Activated CD4-positive, CD25-positive, alpha-beta regulatory T cell (primary cell): ENCODE measurements around the gene LEKR1.
"Not testable (repeated sequence)": the region's sequence is repeated elsewhere in the genome, so short reads cannot be mapped to it uniquely, and the experiment has no call there.

ENCODE experiments used
- DNase-seq, 4 experiments: peaks; one replicate each; lab custom pipeline; 2025; lab: John Stamatoyannopoulos, UW

LEKR1 gene

GRCh38 chr3:156806698-156807097, 19.5 kb upstream of the LEKR1 start:
- DNase-seq = no peak

GRCh38 chr3:156808025-156808424, 18.1 kb upstream of the LEKR1 start:
- no peak for DNase-seq

DNA sequence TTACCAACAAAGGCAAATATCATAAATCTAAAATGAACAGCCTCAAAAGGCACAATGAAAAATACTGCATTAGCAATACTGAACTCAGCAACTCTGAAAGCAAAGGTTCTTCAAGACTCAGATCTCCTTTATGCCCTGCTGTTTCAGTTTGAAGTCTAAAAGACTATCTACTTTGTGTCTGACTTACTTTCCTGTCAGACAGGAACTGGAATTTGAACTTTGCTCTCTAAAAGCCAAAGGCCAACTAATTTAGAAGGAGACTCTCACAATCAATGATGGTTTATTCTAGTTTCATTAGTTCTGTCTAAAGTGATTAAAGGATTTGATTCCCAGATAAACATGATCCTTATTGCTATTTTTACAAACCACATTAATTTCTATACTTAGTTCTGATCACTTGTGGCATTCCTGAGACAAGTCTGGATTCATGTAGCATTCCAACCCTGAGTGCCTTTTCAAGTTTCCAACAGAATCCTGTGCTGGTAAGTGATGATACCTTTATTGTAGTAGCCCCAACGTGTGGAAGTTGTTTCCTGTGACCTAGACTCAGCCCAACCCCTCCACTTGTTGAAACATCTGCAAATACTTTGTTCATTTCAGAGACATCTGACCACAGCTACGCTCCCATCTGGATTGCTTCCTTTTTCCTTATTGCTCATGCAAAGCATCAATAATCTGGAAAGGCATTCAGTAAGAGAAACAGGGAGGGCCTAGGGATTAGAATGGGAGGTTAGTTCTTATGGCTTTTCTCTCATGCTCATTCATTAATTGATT, 14.9 kb upstream of the LEKR1 start:
- no peak for DNase-seq

- no peak for DNase-seq
Measured at GRCh38 chr3:156812521-156813335, 13.4 kb upstream of the LEKR1 start.

DNA sequence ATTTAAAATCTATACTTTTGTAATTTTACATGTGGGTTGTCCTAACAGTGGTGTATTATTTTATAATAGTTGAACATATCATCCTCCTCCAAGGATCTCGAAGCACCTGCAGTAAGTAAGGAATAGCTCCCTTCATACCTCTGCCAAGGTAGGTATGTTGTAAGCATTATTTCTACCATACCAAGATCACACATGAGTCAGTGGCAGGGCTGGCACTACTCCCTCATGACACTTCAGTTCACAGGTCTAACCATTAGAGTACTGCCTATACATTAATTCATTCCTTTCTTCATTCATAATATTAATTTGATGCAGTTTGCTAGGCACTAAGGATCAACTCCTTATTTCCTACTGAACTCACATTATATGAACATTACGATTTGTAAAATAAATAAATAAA, 11.9 kb upstream of the LEKR1 start:
- no peak for DNase-seq

GRCh38 chr3:156816091-156816793, 9.9 kb upstream of the LEKR1 start:
- peak; percentile 18 to 45 (median 30) for DNase-seq

- DNase-seq = peak; percentile 85 to 89 (median 86)
Measured at GRCh38 chr3:156816794-156817645, 9.1 kb upstream of the LEKR1 start.

DNA sequence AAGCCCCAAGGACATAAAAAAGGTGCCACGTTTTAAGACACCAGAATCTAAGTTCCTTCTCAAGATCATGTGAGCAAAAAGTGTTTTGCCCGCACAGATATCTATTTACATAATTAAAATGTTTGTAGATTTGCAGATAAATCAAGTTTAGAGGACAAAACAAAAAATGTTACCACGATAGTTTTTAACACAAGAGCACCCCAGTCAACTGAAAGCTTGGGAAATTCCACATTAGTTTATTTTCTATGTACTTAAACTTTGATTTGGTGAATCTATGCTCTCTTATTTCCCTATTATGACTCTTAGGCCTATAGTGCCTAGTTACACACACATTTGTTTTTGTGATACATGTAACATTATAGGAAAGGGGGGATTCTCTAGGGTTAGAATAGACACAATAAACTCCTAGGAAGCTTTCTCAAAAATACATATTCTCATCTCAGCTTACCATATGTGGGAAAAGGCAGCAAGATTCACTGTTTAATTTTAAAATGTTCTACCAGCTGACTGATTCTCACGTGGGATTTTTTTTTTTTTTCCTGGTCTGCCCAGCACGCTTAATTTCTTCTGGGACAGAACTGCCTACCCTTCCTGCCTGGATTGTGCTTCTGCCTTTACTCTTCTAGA, 8.4 kb upstream of the LEKR1 start:
- DNase-seq = no peak

- no peak for DNase-seq
Measured at GRCh38 chr3:156818273-156818651, 7.9 kb upstream of the LEKR1 start.

DNA sequence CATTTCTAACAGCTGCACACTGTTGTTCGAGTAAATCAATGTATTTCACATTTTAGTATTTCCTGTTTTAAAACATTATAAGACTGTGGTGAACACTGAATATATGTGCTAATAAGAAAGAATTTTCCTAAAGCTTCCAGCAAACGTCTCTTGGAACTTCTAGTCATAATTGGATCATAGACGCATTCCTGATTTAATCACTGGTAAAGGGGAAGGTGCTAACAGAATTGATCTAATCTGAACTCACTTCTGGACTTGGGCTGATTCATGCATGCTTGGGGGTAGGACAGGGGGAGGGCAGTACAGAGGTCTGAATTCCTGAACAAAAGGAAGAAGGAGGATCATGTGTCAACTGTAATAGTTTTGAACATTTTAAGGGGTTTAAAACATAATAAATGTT, 7.3 kb upstream of the LEKR1 start:
- DNase-seq = no peak

- no peak for DNase-seq
Measured at GRCh38 chr3:156819842-156820691, 6.1 kb upstream of the LEKR1 start.

DNA sequence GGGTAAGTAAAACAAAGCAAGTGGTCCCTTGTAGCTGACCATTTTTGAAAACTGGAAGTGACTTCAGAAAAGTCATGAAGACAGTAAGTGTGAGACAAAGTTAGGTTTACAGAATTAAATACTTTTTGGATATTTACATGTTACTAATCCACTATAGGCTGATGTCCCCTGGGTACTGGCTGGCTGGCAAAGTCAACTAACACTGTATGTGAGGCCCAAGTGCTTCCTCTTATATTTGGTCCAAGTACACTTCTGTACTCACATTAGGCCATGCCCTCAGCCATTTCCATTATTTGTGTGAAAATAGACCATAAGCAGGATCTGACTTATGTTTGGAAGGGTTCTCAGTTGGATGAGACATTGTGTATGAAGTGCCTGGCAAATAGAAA, 5.5 kb upstream of the LEKR1 start:
- no peak for DNase-seq

DNA sequence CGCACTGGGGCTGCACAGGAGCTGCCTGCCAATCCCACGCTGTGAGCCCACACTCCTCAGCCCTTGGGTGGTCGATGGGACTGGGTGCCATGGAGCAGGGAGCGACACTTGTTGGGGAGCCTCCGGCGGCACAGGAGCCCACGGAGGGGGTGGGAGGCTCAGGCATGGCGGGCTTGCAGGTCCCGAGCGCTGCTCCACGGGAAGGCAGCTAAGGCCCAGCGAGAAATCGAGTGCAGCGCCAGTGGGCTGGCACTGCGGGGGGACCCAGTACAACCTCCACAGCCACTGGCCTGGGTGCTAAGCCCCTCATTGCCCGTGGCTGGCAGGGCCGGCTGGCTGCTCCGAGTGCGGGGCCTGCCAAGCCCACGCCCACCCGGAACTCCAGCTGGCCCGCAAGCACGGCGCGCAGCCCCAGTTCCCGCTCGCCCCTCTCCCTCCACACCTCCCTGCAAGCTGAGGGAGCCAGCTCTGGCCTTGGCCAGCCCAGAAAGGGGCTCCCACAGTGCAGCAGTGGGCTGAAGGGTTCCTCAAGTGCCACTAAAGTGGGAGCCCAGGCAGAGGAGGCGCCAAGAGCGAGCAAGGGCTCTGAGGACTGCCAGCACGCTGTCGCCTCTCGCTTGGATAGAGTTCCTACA, 3.4 kb upstream of the LEKR1 start:
- not testable (repeated sequence) for DNase-seq

GRCh38 chr3:156825795-156826143, 384 bp upstream of the LEKR1 start:
- no peak for DNase-seq

- DNase-seq = no peak
Measured at GRCh38 chr3:156826896-156827882, 1.0 kb downstream of the LEKR1 start.

GRCh38 chr3:156831006-156831405, 4.9 kb downstream of the LEKR1 start:
- no peak for DNase-seq

- DNase-seq = no peak
Measured at GRCh38 chr3:156834435-156834834, 8.3 kb downstream of the LEKR1 start.

DNA sequence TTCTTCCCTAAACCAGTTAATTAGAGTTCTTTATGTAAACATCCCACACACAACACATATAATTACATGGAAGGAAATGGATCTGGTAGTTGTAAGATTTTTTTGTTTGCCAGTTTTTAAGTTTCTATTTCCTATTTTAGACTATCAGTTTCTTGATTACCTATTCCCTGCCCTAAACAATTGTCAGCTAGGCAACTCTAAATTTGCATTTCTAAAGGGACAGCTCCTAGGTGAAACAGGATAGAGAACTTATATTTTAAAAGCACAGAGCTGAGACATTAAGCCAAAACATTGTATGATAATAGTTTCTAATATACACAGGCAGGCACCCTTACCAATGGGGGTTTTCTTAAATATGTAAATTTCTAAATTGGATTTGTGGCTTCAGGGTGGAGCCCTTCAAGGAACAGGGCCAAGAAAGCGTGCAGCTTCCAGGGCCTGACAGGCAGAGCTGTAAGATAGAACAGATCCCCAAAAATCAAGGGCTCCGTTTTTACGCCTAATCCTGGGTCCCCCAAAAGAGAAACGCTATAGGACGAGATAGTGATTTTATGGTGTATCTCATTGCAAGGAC, 8.9 kb downstream of the LEKR1 start:
- DNase-seq = no peak
